ENCODE results near the gene KRT31.

GRCh38 chr17:41415833-41416335, 18.5 kb upstream of the KRT31 start:
- TF ChIP-seq CTCF (IDR thresholded peaks at IDR 0.05) (no peak), GABPA (IDR thresholded peaks at IDR 0.05; ENCODE audit: low read depth) (no peak), FOXJ3 (CRISPR knock-in tag; IDR thresholded peaks at IDR 0.05) (no peak), SIN3A (IDR thresholded peaks at IDR 0.05; ENCODE audit: borderline replicate concordance, low read depth, low read length) (no peak)
- TF ChIP-seq, protein P1, sequence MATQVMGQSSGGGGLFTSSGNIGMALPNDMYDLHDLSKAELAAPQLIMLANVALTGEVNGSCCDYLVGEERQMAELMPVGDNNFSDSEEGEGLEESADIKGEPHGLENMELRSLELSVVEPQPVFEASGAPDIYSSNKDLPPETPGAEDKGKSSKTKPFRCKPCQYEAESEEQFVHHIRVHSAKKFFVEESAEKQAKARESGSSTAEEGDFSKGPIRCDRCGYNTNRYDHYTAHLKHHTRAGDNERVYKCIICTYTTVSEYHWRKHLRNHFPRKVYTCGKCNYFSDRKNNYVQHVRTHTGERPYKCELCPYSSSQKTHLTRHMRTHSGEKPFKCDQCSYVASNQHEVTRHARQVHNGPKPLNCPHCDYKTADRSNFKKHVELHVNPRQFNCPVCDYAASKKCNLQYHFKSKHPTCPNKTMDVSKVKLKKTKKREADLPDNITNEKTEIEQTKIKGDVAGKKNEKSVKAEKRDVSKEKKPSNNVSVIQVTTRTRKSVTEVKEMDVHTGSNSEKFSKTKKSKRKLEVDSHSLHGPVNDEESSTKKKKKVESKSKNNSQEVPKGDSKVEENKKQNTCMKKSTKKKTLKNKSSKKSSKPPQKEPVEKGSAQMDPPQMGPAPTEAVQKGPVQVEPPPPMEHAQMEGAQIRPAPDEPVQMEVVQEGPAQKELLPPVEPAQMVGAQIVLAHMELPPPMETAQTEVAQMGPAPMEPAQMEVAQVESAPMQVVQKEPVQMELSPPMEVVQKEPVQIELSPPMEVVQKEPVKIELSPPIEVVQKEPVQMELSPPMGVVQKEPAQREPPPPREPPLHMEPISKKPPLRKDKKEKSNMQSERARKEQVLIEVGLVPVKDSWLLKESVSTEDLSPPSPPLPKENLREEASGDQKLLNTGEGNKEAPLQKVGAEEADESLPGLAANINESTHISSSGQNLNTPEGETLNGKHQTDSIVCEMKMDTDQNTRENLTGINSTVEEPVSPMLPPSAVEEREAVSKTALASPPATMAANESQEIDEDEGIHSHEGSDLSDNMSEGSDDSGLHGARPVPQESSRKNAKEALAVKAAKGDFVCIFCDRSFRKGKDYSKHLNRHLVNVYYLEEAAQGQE (IDR thresholded peaks at IDR 0.05; ENCODE audit: low read depth, low read length): no peak
